Daoy (cell line): Measurements from ENCODE around the gene NUP214. TPM values are rescaled to one million over a fixed set of nuclear protein-coding genes. Genes with fewer than 3 reads are reported as not detected.

Experiments
- DNase-seq: peaks from one replicate; pipeline ENCODE4 v3.0.0-alpha.2; 2015; ENCODE audit warnings: low read depth
- total RNA-seq: library from RNA; depleted of rRNA; stranded (reverse); fragments of >200 nt; shearing (Covaris generic); gene quantifications from 2 replicates; pipeline ENCODE4 v1.2.3, GENCODE V29; 2014; rRNA removed

NUP214 gene
- total RNA-seq, result 20.4 and 28.7 TPM in 2 replicates

DNA sequence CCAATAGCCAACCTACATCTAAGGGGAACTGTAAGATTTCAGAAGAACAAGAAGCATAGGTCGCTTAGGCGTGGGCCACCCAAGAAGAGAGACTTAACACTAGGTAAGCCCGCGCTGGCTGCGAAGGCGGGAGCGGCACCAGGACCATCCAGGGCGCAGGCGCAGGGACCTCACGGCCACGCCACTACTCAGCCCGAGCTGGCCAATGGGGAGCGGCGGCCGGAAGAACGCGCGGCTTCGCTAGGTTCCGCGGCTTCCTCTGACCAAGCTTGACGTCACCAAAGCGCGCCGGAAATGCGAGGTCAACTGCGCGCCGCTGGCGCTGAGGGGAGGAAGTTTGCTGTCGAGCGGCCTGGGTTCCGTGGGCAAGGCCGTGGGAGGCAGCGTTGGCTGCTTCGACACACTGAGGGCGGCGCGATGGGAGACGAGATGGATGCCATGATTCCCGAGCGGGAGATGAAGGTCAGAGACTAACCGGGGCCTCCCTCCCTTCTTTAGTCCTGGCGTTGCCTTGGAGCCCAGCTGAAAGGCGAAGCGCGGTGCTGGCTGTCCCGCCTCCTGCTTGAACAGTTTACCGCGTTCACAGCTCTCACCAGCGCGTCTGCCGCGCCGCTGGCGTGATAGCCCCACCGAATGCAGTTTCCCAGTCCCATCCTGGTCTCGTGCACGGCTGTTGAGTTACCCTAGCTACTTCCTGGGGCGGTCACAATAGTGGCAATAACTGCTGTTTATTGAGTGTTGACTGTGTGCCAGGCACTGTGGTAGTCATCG is at the start of gene NUP214:
Gene NUP214, plus strand, starts transcription at position 299 of the 771 bp plus-strand sequence. Its CDS starts 119 bp downstream, at position 418.
- peak; percentile 100 for DNase-seq

DNA sequence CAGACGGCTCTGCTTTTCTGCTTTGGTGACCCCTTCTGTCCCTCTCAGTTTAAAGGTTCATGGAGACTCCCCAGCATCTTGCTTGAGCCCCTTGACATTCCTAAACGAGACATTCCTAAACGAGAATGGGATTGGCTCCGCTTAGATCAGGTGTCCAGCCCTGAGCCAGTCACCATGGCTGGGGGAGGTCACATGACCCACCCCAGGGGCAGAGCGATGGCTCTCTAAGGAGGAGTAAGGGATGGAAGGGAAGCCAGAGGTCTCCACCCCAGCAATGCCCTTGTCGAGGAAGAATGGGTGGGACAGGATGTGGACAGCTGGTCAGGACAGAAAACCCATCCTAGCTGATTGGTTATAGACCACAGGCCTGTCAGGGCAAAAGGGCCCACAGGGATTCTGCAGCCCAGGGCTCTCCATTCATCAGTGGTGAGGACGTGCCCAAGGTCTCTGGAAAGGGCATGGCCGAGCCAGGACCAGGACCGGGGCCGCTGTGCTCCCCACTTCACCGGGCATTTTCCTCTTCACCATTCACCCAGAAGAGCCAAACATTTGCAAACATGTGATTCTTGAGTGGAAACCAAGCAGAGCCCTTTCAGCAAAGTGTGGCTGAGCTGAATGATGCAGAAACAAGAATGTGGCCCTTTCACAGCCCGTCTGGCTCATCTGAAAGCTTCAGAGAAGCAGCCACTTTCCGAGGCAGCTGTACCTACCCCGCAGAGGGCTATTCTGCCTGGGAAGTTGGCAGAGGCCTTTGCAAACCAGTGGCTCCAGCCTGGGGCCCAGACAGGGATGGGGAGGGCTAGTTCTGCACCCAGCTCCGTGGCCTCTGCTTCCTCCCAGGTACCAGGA is 48.8 kb upstream of the NUP214 start:
- DNase-seq, result no peak

DNA sequence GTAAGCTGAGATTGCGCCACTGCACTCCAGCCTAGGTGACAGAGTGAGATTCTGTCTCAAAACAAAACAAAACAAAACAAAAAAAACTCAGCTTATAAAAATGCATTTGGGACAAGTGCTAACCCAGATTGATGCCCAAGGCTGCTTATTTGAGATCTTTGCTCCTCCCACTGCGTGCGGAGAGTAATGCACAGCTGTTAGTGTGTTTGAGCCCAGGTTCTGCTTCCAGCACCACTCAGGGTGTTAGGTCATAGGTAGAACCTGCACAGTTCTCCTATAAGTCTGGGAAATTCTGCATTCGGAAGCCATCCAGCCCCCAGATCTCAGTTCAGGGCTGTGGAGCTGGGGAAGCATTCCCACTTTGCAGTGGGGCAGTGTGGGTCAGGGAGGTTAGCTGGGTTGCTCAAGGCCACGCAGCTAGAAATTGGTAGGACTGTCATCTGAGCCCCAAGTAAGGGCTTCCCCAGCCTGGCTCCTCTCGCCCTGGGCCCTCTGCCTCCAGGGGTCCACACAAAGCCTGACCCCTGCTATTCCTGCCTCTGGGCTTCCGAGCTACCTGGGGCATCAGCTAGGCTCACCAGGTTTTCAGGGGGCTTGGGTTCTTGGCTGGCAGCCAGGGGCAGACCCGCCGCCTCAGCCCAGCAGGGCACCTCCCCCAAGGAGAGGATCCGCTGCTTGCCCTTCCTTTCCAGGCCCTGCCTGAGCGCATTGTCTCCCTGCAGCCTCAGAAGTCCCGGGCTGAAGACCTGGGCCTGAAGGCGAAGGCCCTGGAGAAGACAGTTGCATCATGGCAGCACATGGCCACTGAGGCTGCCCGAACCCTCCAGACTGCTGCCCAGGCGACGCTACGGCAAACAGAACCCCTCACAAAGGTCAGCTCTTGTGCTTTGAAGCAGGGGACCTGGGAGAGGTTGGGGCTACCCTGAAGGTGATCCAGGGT is 46.7 kb upstream of the NUP214 start:
- DNase-seq, result no peak

DNA sequence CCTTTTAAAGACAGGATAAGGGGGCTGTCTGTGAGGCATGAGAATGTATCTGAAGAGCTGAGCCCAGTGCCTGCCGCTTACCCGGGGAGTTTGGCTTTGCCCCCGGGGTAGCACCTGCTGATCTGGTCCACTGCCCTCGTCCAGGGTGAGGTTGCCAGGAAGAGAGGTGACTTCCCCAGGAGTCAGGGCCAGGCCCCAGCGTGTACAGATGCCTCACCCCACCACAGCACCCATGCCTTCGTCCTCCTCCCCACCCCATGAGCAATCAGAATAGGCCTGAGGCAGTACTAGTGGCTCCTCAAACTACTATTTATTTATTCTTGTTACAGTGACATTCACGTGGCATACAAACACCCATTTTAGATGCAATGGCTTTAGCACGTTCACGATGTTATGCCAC is 44.8 kb upstream of the NUP214 start:
- no peak for DNase-seq

DNA sequence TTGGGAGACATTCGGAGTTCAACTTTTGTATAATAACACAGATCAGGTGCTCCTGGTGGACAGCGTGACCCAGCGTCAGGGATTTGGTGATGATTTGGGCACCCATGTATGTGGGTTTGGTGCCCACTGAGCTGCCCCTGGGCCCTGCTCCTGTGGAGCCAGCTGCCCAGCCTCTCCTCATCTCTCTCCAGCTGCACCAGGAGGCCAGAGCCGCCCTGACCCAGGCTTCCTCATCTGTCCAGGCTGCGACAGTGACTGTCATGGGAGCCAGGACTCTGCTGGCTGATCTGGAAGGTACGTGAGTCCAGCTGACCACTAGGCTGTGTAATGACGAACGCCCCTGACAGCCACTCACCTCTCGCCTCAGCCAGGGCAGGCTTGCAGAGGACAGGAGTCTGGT is 43.5 kb upstream of the NUP214 start:
- DNase-seq, result no peak

DNA sequence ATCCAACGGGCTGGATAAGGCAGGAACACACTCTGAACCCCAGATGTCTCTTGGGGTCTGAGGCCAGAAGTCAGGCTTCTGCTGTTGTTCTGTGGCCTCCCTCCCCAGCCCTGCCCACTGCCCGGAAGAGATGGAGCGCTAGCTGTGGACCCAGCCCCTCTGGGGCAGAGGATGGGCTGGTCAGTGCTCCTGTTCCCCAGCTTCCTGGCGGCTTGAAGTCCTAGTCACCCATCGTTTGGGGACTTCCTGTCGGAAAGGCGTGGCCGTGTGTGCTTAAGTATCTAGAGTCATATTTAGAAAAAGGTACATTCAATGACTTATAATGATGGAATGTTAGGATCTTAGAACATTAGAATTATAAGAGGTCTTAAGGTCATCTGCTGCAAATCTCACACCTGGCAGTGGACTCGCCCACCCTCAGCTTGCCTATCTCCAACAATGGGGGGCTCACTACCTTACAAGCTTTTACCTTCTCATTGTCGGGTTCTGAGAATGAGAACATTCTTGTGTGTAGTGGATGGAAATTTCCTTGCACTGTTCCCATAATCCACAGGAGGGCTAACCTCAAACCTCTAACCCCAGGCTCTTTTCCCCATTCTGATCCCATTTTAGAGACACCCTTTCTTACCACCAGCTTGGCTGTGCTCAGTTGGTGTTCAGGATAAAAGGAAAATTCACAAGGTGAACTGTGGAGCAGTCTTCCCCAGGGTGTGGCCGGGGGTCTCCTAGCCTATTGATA is 42.4 kb upstream of the NUP214 start:
- no peak for DNase-seq

DNA sequence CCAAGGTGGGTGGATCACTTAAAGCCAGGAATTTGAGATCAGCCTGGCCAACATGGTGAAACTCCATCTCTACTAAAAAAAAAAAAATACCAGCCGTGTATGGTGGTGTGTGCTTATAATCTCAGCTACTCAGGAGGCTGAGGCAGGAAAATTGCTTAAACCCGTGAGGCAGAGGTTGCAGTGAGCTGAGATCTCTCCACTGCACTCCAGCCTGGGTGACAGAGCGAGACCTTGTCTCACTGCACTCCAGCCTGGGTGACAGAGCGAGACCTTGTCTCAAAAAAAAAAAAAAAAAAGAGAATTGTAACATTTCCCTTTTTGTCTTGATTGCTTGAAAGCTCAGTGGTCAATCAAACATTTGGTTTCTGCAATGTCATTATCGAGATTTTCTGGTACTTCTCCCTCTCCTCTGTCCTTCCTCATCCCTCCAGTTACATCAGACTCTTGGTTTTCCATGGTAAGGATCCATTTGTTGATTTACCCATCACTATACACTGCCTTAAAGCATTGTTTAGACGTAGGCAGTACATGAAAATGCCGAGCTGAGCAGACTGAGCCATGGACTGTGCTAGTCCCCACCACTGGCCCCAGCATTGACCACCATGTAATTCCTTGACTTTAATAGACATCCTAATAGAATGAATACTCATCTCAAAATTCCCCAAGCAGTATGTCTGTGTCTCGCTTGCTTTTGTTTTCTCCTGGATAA is 40.6 kb upstream of the NUP214 start:
- DNase-seq, result no peak

DNA sequence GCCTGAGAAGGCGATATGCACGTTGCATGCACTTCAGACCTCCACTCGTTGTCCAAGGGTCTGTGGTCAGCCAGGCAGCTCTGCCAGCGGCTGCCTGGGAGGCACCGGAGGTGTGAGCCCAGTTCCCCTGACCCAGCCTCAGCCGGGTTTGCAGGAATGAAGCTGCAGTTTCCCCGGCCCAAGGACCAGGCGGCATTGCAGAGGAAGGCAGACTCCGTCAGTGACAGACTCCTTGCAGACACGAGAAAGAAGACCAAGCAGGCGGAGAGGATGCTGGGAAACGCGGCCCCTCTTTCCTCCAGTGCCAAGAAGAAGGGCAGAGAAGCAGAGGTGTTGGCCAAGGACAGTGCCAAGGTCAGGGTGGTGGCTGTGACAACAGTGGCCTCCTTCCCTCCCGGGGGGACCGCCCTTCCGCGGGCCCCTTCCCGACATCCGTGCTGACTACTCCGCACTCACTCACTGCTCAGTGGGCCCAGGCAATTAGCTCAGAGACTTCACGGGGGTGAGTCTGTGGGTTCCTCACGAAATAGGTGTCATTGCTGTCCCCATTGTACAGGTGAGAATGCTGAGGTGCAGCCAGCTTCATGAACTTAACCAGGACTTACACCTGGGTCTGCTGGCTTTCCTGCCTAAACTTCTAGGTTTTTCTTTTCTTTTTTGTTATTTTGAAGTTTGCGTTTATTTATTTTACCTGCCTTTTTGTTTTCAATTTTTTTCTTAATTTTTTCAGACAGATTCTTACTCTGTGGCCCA is 39.8 kb upstream of the NUP214 start:
- DNase-seq, result no peak

DNA sequence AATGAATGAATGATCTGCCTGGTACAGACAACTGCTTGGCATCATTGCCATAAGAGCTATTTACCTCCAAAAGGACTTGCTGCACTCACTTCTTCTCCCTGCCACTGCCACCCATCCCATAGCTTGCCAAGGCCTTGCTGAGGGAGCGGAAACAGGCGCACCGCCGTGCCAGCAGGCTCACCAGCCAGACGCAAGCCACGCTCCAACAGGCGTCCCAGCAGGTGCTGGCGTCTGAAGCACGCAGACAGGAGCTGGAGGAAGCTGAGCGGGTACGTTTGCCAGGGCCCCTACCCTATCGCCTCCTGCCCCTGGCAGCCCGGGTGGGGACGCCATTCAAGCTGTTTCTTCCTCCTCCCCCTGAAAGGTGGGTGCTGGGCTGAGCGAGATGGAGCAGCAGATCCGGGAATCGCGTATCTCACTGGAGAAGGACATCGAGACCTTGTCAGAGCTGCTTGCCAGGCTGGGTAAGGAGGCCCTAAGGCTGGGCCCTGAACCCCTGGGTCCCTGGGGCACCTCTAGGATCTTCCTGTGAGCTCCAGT is 38.0 kb upstream of the NUP214 start:
- DNase-seq, result no peak

DNA sequence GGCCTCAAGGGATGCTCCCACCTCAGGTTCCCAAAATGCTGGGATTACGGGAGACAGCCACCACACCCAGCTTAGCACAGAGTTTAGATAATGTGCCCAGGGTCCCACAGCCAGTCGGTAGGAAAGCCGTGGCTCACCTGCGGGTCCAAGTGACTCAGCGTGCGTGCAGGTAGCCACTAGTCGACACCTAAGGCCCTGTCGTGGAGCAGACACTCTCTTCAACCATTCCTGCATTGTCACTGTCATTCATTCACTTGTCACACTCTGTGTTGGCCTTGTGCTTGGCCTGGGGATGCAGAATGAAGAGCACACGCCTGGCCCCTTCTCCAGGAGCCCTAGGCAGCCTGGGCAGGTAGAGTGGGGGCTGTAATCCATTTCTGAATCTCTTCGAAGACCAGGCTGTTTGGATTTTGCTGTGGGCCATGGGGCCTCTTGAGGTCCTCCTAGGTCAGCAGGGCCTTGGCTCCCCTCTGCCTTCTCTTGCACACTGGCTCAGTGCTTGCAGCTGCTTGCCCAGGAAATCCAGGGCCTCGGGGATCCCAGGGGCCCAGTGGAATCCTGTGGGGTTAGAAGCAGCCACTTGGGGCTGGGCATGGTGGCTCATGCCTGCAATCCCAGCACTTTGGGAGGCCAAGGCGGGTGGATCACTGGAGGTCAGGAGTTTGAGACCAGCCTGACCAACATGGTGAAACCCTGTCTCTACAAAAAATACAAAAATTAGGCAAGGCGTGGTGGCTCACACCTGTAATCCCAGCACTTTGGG is 35.2 kb upstream of the NUP214 start:
- no peak for DNase-seq

DNA sequence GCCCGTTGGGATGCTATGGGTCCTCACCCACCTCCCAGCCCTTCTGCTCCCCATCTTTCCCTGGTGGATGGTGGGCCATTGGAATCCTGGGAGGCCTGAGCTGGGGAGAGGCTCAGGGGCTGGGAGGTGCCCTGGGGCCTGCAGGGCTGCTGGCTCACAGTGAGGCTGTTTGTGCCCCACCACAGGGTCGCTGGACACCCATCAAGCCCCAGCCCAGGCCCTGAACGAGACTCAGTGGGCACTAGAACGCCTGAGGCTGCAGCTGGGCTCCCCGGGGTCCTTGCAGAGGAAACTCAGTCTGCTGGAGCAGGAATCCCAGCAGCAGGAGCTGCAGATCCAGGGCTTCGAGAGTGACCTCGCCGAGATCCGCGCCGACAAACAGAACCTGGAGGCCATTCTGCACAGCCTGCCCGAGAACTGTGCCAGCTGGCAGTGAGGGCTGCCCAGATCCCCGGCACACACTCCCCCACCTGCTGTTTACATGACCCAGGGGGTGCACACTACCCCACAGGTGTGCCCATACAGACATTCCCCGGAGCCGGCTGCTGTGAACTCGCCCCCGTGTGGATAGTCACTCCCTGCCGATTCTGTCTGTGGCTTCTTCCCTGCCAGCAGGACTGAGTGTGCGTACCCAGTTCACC is 33.9 kb upstream of the NUP214 start:
- no peak for DNase-seq

DNA sequence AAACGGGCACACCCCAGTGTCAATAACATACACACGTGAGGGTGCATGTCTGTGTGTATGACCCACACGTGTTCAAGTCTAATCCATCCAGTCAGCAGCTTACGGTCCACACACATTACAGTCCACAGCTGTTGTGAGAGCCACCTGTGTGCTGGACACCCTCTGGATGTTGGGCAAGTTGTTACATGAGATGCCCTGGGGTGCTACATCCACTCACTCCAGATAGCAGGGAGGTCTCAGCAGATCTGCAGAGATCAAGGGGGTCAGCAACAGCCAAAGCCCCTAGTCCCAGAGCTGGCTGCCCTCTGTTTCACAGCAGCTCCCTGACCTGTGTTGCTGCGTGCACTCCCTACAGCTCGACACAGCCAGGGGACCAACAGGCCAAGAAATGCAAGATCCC is 33.4 kb upstream of the NUP214 start:
- DNase-seq, result no peak

DNA sequence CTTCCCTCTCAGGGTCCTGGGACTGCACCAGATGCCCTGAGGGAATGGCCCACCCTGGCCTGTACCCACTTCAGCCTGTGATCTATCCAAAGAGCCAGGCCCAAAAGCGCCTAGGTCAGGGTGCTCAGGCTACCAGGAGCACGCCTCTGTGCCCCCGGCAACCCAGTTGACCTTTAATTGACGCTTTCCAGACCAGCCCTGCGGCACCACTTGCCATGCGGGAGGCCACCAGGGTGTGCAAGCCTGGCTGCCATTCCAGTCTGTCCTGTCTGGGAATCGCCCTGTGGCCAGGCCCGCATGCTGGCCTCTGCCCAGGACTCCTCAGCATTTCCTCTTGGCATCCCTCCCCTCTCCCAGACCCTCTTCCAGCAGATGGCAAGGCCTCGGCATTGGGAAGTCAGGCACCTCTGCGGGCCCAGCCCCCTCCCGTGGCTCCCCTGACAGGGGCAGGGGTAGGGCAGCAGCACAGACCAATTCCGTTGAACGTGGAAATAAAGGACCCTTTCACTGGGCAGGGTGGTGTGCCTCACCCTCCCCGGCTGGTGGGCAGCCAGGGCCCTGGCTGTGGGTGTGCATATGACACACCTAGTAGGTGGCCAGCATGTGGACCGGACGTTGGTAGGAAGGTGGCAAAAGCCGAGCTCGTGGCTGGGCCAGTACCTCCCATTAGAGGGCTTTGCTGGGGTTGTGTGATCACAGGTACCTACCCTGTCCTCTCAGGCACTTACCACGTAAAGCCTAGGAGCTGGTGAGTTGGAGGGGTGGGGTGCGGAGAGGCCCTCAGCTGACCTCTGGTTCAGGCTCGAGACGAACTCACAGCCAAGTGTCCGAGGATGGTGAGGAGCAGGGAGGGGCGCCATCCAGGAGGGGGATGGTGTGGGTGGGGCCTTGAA is 32.6 kb upstream of the NUP214 start:
- DNase-seq, result no peak

DNA sequence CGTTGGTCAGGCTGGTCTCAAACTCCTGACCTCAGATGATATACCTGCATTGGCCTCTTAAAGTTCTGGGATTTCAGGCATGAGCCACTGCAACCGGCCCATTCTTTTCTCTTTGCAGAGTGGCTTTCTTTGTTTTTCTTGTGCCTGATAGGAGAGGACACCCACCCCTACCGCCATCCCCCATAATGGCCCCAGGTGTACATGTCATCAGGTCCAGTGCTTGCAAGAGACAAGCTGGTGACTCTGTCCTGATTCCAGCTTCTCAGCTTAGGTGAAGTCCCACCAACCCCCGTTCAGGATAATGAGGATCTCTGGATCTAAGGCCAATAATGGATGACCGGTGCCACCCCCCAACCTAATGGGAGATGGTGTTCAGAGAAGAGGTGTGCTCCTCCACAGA is 31.4 kb upstream of the NUP214 start:
- no peak for DNase-seq

DNA sequence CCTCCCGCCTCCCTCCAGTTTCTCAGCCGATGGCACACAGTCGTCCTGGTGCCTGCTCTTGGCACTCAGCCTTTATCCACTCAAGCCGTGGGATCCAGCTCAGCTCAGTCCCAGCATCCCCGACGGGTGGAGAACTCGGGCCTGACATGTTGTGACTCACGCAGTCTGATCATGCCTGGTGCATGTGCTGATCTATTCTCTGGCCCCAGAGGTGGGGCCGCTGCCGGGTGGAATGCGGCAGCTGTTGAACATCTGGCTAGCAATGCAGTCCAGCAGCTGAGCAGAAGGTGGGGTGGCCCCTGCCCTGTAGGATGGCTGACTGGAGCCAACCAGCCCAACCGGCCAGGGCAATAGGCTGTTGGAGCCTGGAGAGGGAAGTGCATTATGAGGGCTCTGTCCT is 30.8 kb upstream of the NUP214 start:
- DNase-seq, result peak; percentile 51

DNA sequence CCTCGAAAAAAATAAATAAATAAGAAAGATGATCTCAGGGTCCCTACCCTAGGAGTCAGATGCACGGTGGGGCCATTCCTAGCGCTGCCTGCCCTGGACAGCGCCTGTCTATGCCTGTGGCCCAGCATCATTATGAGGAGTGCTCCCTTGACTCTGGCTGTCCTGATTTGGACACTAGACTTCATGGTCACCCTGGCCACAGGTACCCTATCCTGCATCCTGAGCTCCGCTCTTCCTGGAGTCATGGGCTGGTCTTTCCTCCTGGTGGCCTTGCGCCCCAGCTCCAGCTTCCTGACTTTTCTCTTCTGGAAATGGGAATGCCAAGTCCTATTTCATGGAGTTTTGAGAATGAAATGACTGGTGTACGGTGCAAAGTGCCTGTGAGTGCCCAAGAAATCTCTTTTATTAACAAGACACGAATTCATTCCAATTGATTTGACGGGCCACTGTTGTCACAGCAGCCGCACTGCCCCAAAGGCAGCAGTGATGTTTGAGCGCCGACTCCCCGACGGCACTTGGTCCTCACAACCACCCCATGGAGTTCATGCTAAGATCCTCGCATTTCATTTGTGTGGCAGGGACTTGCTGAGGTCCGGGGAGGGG is 29.6 kb upstream of the NUP214 start:
- DNase-seq, result no peak
